Adrenal gland (tissue), 5 donors: ENCODE data around the gene EPB41L4B.

Experiments
- CTCF ChIP-seq, 6 experiments: fragments of 450-650 bp in 4 of 6; fragments of 200-600 bp in 2 of 6; sonication (generic) in 1 of 6; IDR thresholded peaks; 1 replicate in 5 of 6; 2 replicates in 1 of 6; pipeline versions ENCODE4 v1.5.1 to v1.8.0; 2016 to 2021; ENCODE audit warnings: antibody characterized with exemption in 6 of 6, mild to moderate bottlenecking in 2 of 6, moderate library complexity in 1 of 6
- POLR2A ChIP-seq, 2 donors: fragments of 450-650 bp; IDR thresholded peaks; one replicate each; pipeline ENCODE4 v1.6.1; 2017; ENCODE audit warnings: antibody characterized with exemption in 2 of 2, mild to moderate bottlenecking in 2 of 2, moderate library complexity in 1 of 2
- donor health status: DM: no; HTN: no; CAD: no.

DNA sequence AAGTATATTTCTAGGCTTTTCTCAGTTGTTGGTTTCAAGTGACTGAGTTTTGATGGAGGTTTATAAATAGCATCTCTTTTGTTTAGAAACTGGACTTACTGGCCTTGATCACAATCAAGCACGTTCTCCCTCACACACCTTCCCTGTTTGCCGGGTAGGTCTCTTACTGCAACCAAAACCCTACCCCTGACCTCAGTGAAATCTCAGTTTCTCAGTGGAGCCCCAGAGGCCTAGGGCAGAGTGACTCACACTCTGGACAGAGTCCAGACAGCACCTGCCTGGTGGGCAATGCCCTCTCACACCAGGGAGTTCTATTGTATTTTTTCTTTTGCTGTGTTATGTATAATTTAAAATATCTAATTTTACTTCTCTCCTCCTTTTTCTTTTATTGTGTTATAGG lies 48.4 kb upstream of the EPB41L4B start:
- TF ChIP-seq POLR2A (IDR thresholded peaks at IDR 0.05) (no peak), CTCF (IDR thresholded peaks at IDR 0.05) (no peak)
